ENCODE measurements around the gene IL17REL.
A peak's percentile ranks its signal among the peaks of the same experiment; 100 is the strongest.

Gene IL17REL

GRCh38 chr22:50019316-50019715, 6.8 kb upstream of the IL17REL start:
- peak overlapping the region; percentile 63 for H2AFZ ChIP-seq (ENCODE audit: low read length)
- H3F3A ChIP-seq (ENCODE audit: low read depth): no peaks in the 10 kb centered on the region; the same call in 1 of the 2 replicates
- no peaks in the 10 kb centered on the region for H3K36me3 ChIP-seq (ENCODE audit: insufficient read depth, low read length)
- H3K9me3 ChIP-seq (ENCODE audit: insufficient read depth, low read depth, low read length): no peaks in the 10 kb centered on the region
- TF ChIP-seq EZH2phosphoT487 (IDR thresholded peaks at IDR 0.05; ENCODE audit: borderline replicate concordance): no peak
- TF ChIP-seq CTCF (conservative IDR thresholded peaks at IDR 0.05; ENCODE audit: low read length): no peak
- peak overlapping the region; percentile 8 for H3K9ac ChIP-seq (ENCODE audit: low read depth, low read length, poor library complexity, severe bottlenecking)
- H3K4me3 ChIP-seq (ENCODE audit: low read length, poor library complexity, severe bottlenecking): peak overlapping the region; percentile 24
- no peaks in the 10 kb centered on the region for H4K20me1 ChIP-seq (ENCODE audit: insufficient read depth, low read length, poor library complexity, severe bottlenecking)
- no peaks in the 10 kb centered on the region for H3K79me2 ChIP-seq (ENCODE audit: insufficient read depth, low read length)
- no peaks in the 10 kb centered on the region for H3K27me3 ChIP-seq (ENCODE audit: insufficient read depth, low read length, poor library complexity, severe bottlenecking)
- H3K4me2 ChIP-seq (ENCODE audit: low read depth, low read length, poor library complexity, severe bottlenecking): peak overlapping the region; percentile 56
- peaks cover 9% of the 10 kb centered on the region for H3K4me1 ChIP-seq (ENCODE audit: insufficient read depth, low read length, poor library complexity, severe bottlenecking)
- no peaks in the 10 kb centered on the region for H3K9me2 ChIP-seq (replicated peaks; ENCODE audit: low read depth, low read length)

- H3K4me3 ChIP-seq (ENCODE audit: low read length, poor library complexity, severe bottlenecking): peak overlapping the region; percentile 24
- H3K79me2 ChIP-seq (ENCODE audit: insufficient read depth, low read length): no peaks in the 10 kb centered on the region
- H4K20me1 ChIP-seq (ENCODE audit: insufficient read depth, low read length, poor library complexity, severe bottlenecking): no peaks in the 10 kb centered on the region
- peak overlapping the region; percentile 63 for H2AFZ ChIP-seq (ENCODE audit: low read length)
- no peaks in the 10 kb centered on the region; the same call in 1 of the 2 replicates for H3F3A ChIP-seq (ENCODE audit: low read depth)
- peak overlapping the region; percentile 56 for H3K4me2 ChIP-seq (ENCODE audit: low read depth, low read length, poor library complexity, severe bottlenecking)
- H3K36me3 ChIP-seq (ENCODE audit: insufficient read depth, low read length): no peaks in the 10 kb centered on the region
- H3K9ac ChIP-seq (ENCODE audit: low read depth, low read length, poor library complexity, severe bottlenecking): peak overlapping the region; percentile 8
- peaks cover 9% of the 10 kb centered on the region for H3K4me1 ChIP-seq (ENCODE audit: insufficient read depth, low read length, poor library complexity, severe bottlenecking)
- TF ChIP-seq CTCF (conservative IDR thresholded peaks at IDR 0.05; ENCODE audit: low read length): no peak
- no peak for TF ChIP-seq EZH2phosphoT487 (IDR thresholded peaks at IDR 0.05; ENCODE audit: borderline replicate concordance)
- H3K9me3 ChIP-seq (ENCODE audit: insufficient read depth, low read depth, low read length): no peaks in the 10 kb centered on the region
- no peaks in the 10 kb centered on the region for H3K27me3 ChIP-seq (ENCODE audit: insufficient read depth, low read length, poor library complexity, severe bottlenecking)
- H3K9me2 ChIP-seq (replicated peaks; ENCODE audit: low read depth, low read length): no peaks in the 10 kb centered on the region
These were observed 6.2 kb upstream of the IL17REL start for GRCh38 chr22:50018608-50019285.

GRCh38 chr22:50017701-50018224, 5.2 kb upstream of the IL17REL start:
- Histone ChIP-seq H3K4me1 (ENCODE audit: insufficient read depth, low read length, poor library complexity, severe bottlenecking) (peaks cover 9% of the 10 kb centered on the region), H3K36me3 (ENCODE audit: insufficient read depth, low read length) (no peaks in the 10 kb centered on the region), H3F3A (ENCODE audit: low read depth) (no peaks in the 10 kb centered on the region; the same call in 1 of the 2 replicates), H3K27me3 (ENCODE audit: insufficient read depth, low read length, poor library complexity, severe bottlenecking) (no peaks in the 10 kb centered on the region), H2AFZ (ENCODE audit: low read length) (no peak overlapping the region), H3K4me2 (ENCODE audit: low read depth, low read length, poor library complexity, severe bottlenecking) (no peak overlapping the region), H3K9me3 (ENCODE audit: insufficient read depth, low read depth, low read length) (no peaks in the 10 kb centered on the region), H3K4me3 (ENCODE audit: low read length, poor library complexity, severe bottlenecking) (no peak overlapping the region), H3K79me2 (ENCODE audit: insufficient read depth, low read length) (no peaks in the 10 kb centered on the region), H4K20me1 (ENCODE audit: insufficient read depth, low read length, poor library complexity, severe bottlenecking) (no peaks in the 10 kb centered on the region), H3K9ac (ENCODE audit: low read depth, low read length, poor library complexity, severe bottlenecking) (no peak overlapping the region), H3K9me2 (replicated peaks; ENCODE audit: low read depth, low read length) (no peaks in the 10 kb centered on the region)
- TF ChIP-seq CTCF (conservative IDR thresholded peaks at IDR 0.05; ENCODE audit: low read length) (no peak), EZH2phosphoT487 (IDR thresholded peaks at IDR 0.05; ENCODE audit: borderline replicate concordance) (no peak)
